Tibial nerve (tissue), 4 donors: ENCODE results near the gene INPP4A.

Source experiments
- EP300 ChIP-seq, 2 donors: sonication (generic); formaldehyde crosslinking; IDR thresholded peaks; one replicate each; pipeline ENCODE4 v1.6.1; 2017; ENCODE audit warnings: antibody characterized with exemption in 2 of 2, mild to moderate bottlenecking in 1 of 2
- POLR2A ChIP-seq, 2 donors: fragments of 450-650 bp; IDR thresholded peaks; one replicate each; pipeline ENCODE4 v1.6.1; 2017; ENCODE audit warnings: antibody characterized with exemption in 2 of 2, mild to moderate bottlenecking in 2 of 2, moderate library complexity in 2 of 2
- TF ChIP-seq, protein P1 (sequence below), 5 experiments: fragments of 200-600 bp in 3 of 5; fragments of 450-650 bp in 2 of 5; sonication (generic) in 3 of 5; IDR thresholded peaks; one replicate each; pipeline ENCODE4 v1.5.1; 2016 to 2019; ENCODE audit warnings: antibody characterized with exemption in 5 of 5, mild to moderate bottlenecking in 3 of 5, moderate library complexity in 2 of 5

DNA sequence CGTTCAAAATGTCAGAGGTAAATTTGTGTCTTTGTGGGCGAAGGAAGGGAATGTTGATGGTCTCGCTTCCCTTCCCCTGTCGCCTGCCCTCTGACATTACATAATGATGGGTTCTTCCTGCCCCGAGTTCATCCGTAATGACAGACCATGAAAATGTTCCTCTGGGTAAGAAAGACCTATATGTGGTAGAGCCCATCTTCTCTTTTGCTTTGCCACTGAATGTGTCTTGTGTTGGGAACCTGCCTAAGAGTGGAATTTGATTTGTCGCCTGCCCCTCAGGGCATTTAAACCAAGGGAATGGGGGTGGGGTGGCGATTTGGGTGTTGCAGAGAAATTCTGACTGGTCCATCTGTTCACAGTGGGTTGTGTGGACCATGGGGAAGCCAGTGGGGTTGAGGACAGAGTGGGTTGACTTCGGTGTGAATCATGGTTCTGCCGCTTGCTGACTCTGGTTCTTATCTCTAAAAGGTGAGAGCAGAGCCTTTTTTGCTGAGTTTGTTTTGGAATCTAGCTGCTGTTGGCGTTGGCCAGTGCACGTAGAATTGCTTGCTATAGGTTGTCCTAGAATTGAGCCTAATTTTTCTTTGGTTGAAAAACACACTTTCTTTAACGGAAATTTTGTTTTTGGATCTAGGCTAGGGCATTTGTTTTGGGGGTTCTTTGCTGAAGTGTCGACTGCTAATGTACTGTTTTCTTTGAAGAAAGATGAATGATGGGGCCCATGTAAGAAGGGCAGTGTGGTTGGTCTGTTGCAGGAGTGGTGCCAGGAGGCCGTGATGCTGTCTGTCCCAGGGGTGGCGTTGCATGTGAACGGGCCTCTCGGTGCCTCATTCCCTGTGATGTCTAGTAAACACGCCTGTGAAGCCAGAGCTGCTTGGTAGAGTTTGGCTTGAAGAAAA is 1.3 kb downstream of the INPP4A start:
- TF ChIP-seq, protein P1, sequence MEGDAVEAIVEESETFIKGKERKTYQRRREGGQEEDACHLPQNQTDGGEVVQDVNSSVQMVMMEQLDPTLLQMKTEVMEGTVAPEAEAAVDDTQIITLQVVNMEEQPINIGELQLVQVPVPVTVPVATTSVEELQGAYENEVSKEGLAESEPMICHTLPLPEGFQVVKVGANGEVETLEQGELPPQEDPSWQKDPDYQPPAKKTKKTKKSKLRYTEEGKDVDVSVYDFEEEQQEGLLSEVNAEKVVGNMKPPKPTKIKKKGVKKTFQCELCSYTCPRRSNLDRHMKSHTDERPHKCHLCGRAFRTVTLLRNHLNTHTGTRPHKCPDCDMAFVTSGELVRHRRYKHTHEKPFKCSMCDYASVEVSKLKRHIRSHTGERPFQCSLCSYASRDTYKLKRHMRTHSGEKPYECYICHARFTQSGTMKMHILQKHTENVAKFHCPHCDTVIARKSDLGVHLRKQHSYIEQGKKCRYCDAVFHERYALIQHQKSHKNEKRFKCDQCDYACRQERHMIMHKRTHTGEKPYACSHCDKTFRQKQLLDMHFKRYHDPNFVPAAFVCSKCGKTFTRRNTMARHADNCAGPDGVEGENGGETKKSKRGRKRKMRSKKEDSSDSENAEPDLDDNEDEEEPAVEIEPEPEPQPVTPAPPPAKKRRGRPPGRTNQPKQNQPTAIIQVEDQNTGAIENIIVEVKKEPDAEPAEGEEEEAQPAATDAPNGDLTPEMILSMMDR (IDR thresholded peaks at IDR 0.05): no peak
- TF ChIP-seq POLR2A (IDR thresholded peaks at IDR 0.05) (no peak), EP300 (IDR thresholded peaks at IDR 0.05) (no peak)
